Myocyte (in vitro differentiated cells): ENCODE measurements around the gene GIPC2. TPM values are rescaled to one million over a fixed set of nuclear protein-coding genes. Genes with fewer than 3 reads are reported as not detected.

Experiments
- DNase-seq: peaks from one replicate; pipeline ENCODE4 v3.0.0-alpha.2; 2012; ENCODE audit warnings: low read depth
- total RNA-seq: library from RNA; depleted of rRNA; stranded (reverse); fragments of >200 nt; gene quantifications from 2 replicates; pipeline ENCODE4 v1.2.3, GENCODE V29; 2014

GIPC2 gene
- total RNA-seq, 1 donor from 2014 or later: 2.3 TPM

DNA sequence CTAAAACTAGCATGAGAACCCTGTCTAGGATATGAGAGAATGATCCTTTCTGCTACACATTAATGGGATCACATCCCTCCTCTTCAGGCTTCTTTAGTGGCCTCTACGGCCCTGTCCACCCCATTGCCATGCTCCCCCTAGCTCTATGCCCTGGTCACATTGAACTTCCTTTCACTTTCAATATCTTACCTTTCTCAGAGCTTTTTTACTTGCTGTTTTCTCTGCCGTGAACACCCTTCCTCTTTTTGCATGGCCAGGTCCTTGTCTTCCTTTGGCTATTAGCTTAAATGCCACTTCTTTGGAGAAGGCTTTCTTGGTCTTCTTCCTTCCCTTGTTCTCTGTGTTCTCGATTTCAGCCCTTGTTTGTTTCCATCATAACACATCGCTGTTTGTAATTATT is 97.4 kb downstream of the GIPC2 start:
- no peak for DNase-seq

DNA sequence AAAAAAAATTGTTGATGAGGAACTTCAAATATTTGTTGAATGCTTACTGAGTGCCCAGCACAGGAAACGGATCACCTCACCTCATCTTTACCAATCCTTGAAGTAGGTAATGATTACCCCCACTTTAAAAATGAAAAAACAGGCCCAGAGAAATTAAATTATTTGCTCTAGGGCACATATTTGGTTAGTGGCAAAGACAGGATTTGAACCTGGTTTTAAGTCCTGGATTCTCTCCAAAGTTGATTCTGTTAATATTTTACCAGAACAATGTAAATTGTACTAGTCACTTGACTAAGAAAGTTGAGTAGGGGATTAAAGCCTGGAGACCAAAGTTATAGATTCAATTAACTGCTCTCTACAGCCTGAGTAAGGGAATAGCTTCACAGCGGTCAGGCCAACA is 97.9 kb downstream of the GIPC2 start:
- DNase-seq: no peak

DNA sequence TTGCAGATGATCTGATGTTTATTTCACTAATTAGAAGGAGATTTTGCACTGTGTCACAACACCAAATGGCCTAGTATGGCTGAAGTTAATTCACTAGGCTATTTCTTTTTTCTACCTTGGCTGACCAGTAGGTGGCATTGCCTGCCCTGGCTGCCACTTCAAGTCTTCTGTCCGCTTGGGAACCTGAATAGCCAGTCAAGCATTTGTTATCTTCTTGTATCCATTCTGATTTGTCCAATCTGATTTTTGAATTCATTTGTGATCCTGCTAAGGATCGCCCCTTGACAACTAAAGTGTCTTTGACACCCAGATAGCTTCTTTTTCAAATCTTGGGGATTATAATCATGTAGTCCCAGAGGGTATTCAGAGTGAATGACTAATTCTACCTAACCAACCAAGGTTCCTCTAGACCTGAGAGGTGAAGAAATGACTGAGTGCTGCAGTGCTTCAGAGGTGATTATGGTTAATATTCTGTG is 99.4 kb downstream of the GIPC2 start:
- DNase-seq: peak; percentile 86

DNA sequence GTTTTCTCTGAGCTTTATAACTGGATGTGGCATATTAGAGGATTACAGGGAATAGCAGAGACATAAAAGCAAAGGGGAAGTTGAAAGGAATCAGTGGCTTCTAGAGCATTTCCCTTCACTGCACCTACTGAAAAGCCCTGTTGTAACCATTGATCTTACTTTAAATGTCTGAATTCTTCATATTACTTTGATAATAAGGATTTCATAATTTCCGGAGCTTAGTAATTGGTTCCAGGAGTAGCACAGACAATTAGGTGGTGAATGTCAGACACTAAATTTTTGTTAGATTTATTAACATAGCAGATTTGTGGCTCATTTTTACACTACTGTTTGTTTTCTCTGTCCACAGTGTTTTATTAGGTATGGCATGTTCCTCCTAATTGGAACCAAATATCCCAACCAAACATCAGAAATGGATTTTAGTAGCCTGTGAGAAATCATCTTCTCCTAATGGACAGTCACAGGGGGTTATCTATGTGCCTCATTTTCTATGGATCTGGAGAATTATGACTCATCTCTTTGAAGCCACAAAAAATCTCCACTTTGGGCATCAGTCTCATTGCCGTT is 100.5 kb downstream of the GIPC2 start:
- DNase-seq: no peak

DNA sequence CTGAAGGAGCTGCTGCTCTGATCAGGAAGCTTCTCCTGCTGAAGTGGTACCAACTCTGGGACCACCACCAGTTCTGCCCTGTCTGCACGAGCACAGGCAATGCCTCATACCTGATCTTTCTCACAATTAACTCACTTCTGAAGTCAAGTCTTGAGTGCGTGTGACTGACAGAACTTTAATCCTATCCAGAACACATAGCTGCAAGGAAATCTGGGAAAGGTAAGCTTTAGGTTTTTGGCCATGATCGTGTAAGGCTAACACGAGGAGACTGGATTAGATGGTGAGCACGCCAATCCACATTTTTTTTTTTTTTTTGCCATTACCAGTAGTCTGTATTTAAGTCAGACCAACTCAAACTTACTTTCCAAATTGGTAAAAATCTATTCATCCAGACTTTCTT is 101.3 kb downstream of the GIPC2 start:
- no peak for DNase-seq

DNA sequence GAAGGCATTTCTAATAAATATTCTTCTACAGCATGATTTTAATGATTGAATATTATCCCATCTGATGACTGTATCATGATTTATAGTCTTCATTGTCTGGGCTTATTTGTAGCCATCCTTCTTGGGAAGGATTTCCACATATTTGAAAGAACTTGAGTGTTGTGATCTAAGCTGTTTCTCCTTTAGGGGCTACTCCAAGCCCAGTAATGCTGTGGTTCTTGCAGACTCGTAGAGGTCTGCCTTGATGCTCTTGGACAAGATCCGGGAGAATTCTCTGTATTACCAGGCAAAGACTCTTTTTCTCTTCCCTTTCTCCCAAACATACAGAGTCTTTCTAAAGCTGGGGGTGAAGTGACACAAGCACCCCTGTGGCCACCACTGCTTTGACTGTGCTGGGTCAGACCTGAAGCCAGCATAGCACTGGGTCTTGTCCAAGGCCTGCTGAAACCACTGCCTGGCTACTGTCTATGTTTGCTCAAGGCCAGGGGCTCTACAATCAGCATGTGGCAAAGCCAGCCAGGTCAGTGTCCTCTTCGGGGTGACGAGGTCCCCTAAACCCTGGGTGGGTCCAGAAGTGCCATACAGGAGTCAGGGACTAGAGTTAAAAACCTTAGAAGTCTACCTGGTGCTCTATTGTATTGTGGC is 107.4 kb downstream of the GIPC2 start:
- DNase-seq: no peak

DNA sequence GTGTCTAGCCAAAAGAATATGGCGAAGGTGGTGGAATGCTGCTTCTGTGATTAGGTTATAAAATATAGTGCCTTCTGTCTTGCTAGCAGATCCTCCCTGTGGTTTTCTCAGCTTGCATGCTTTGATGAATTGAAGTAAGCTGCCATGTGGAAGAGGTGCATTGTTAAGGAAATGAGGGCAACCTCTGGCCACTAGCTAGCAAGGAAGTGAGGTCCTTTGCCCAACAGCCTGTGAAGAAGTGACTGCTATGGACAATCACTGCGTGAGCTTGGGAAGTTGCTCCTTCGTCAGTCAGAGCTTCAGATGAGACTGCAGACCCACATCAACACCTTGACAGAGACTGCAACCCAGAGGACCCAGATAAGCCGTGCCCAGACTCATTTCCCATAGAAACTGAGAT is 109.4 kb downstream of the GIPC2 start:
- DNase-seq: no peak

DNA sequence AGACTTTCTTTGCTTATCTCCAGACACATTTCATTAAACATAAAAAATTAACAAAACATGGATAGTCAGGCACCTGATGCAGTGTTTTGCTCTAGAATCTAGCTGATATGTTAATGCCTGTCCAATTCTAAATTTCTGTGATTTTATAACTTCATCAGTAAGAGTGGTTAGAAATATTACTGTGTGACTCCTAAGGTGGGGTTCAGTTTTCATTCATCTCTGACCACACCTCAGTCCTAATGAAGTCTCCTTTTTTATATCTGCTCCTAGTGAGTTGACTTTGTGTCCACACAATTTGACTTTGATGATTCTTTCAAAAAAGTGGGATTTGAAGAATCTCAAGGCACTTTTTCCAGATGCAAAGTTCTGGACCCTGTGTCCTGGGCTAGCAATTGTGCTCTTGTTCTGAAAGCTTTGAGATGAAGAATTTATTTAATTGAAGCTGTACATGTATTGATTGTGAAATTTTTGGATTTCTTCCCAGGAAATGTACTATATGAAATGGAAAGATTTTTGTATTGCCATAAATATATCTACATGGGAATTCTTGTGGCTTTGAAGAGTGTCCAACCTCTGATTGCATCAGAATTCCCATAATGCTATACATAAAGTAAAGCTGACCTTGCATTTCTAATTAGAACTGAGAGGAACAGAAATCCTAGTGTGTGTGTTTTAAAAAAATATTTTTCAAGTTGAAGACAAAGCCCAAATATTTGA is 111.2 kb downstream of the GIPC2 start:
- DNase-seq: no peak

DNA sequence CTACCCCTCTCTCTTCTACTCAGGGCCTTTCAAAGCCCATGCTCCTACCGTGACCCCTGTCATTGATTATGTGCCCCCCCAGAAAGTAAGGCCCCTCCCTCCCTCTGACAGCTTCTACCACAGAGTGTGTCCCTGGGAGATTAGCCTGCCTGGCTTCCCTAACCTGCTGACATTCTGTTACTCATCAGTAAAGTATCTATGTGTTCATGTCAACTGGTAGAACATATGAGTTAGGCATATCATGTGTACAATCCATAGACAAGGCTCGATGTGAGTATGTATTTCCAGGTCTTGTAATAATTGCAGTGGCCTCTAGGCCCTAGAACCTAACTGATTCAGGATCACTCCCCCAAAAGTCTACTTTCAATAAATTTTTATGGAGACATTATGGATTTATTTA is 120.0 kb downstream of the GIPC2 start:
- DNase-seq: no peak

DNA sequence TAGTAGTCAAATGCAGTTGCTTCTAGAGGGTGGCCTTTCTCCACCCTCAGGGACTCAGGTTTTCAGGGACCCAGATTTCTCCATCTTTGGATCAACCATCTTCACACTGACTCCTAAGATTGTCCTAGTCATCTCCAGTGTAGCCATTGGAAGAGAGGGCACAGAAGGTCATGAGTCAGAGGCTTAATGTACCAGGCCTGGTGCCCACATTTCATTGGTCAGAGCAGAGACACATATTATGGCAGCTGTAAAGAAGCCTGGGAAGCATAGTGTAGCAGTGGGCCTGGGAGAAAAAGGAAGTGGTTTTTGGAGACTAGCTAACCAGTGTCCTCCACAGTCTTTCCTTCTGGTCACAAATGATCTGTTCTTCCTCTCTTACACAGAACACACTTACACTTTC is 122.5 kb downstream of the GIPC2 start:
- DNase-seq: peak; percentile 52

DNA sequence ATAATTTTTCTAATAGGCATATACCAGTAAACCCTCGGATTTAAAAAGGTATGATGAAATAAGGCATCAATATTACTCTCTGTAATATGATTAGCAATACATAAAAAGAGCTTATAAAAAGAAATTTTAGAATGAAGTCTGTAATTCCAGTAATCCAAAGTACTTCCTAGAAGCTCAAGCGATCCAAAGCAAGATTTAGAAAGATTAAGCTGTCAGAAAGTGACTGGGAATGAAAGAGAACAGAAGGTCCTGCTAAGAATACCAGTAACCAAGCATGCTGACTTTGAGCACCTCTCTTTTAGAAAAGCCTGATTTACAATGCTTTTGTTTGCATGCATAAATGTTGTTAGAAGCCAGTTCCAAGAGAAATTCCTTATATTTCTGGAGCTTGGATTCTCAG is 125.1 kb downstream of the GIPC2 start:
- DNase-seq: no peak

DNA sequence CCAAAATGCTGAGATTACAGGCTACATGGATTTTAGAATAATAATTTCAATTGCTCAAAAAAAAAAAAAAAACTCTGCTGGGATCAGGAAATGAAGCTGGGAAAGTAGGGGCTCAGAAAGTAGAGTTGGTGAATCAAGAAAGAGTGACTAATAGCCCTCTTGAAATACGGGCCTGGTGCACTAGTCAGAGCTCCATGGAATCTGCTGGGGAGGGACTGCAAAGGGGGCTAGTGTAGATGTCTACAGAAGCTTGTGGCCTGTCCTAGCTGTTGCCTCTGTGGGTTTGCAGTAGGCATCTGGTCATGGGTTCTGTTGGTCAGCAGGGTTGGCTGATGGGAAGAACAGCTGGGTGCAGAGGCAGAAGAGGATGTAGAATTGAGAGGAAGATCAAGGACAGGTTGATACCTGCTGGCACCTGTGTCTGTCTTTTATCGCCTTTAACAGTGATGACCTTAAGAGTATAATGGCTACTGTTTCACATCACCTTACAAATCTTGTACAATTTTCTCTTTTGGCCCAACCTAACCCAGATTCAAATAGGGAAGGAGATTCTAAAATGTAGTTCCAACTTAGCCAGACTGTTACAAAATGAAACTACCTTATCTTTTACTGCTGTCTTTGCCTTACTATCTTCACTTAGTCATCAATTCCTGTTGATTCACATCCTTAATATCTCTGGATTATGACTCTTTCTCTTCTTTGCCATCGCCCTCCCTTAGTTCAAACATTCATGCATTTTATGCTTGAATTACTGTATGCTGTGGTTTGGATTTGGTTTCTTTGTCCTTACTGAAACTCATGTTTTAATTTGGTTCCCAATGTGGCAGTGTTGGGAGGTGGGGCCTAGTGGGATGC is 126.2 kb downstream of the GIPC2 start:
- peak; percentile 55 for DNase-seq

DNA sequence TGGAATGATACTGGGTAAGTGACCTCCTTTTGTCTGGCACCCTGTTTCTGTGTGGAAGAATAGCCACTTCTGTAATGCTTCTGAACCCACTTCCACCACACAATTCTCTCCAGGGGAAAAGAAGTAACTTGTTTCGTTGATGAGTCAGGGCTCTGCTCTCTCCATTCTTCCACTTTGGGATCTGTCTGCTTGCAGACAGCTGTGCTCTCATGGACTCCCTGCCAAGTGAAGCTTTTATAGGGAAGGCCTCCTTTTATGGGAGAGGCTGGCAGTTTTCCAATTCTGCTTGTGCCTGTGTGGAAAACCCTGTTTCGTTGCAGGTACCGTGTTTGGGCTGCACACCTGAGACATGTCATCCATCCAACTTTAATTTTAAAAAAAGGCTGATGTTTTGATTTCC is 130.7 kb downstream of the GIPC2 start:
- DNase-seq: peak; percentile 96

DNA sequence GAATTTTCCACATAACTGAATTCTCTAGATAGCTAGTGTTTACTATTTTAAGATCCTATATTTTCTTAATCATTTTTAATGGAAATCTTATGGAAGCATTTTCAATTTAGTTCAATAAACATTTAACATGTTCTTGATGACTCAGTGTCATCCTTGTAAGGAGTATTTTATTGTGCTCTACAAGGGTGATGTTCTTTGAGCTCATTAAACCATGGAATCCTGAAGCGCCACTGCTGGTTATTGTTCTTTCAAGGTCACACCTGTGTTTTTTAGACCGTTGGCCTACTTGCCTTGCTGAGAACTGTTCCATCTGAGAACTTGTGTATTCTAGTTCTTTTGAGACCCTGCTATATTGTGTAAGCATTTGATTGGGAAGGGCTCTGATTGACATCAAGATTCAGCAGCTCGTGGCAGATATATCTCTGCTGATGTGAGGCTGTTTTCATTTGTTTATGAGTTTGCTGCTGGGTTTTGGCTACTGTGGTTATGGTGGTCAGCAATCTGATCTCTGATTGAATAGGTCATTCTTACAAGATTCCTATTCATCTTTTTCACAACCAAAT is 132.0 kb downstream of the GIPC2 start:
- DNase-seq: peak; percentile 53

DNA sequence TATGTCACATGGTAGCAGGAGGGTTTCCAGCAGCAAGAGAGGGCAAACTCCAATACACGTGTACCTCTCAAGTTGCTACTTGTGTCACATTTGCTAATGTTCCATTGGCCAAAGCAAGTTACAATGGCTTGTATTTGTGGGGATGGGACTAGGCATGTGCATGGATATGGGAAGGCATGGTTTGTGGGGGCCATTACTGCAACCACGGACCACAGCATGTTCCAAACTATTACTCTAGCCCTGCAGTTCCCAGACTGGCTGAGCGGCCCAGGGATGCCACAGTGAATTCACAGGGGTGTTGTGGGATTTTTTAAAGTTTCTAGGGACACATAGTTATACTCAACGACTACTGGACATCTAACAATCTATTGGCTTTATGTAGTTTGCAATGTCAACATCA is 133.1 kb downstream of the GIPC2 start:
- peak; percentile 76 for DNase-seq

DNA sequence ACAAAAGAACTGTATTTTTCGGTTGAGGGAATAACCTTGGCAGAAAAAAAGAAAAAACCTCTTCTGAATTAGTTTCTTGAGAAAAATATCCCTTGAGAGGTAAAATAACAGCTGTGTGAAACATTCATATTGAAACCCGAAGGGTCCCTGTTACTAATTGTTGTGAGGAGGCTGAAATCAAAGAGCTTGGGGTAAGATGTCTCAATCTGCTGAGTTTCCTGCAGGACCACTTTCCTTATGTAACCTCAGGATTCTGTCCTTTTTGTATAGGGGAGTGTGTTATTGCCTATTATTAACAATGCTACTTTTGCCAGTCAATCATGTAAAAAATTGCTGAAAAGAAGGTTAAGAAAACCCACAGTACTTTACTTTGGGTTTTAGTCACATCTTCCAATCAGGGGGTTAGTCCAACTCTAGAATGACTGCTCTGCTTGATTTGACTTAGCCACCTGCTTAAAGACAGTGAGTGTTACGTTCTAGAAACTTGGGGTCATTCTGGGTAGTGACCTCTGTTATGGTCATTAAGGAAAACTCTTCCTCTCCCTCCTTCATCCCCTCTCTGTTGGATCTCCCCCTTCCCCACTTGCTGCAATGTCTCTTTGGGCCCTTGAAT is 138.8 kb downstream of the GIPC2 start:
- DNase-seq: no peak

Other genes with a start within 250 kb of the GIPC2 start
- 100 and 144 TPM in 2 replicates for gene NEXN, start 157.3 kb upstream of the GIPC2 start, total RNA-seq
- 107 and 134 TPM in 2 replicates for gene FUBP1, start 66.9 kb upstream of the GIPC2 start, total RNA-seq
- gene DNAJB4, start 41.0 kb upstream of the GIPC2 start, total RNA-seq: 223 and 226 TPM in 2 replicates